K562 (cell line): ENCODE results near the gene DEDD. TPM values are rescaled to one million over a fixed set of nuclear protein-coding genes. Genes with fewer than 3 reads are reported as not detected.

ENCODE experiments used
- ATAC-seq: fragments of 200-7000 bp; cut with Tn5 transposase; 3 replicates; pipeline ENCODE4 v1.9.1; 2020; ENCODE audit warnings: moderate library complexity
- BruUV-seq: library from RNA; stranded (reverse); fragments of 400-500 nt; replicated peaks from 2 replicates; lab custom pipeline; 2021; lab: Mats Ljungman, UMichigan
- CTCF ChIA-PET: fragments of 300-600 bp; formaldehyde crosslinking; extraction: SDS; loops from one replicate; lab custom pipeline; 2021; ENCODE audit warnings: low intra/inter-chr PET ratio; lab: Yijun Ruan, JAX
- POLR2A ChIA-PET: fragments of 300-600, 350-650 bp; sonication (Branson Sonifier 250); formaldehyde crosslinking; extraction: SDS; loops from one replicate; lab custom pipeline; 2021; ENCODE audit warnings: antibody characterized with exemption, inconsistent platforms; lab: Yijun Ruan, JAX
- DNase-seq, 4 experiments: peaks; one replicate each; pipeline versions ENCODE4 v3.0.0 to v3.0.0-alpha.2; 2011 to 2018; ENCODE audit warnings: low spot score in 3 of 4, mixed read lengths in 3 of 4; ENCODE audit errors: extremely low read depth in 1 of 4
- FAIRE-seq: peaks from 2 replicates; lab custom pipeline; 2011; peaks lifted over from hg19 to GRCh38; lab: Jason Lieb, UNC
- H2AFZ ChIP-seq: 2 replicates; pipeline ENCODE4 v1.6.0; 2011; ENCODE audit warnings: low read depth, low read length, control low read depth, inconsistent platforms
- H3K27ac ChIP-seq: fragments of 200-600 bp; 3 replicates; pipeline ENCODE4 v1.8.0; 2011; ENCODE audit warnings: low read depth, mild to moderate bottlenecking, control low read depth, inconsistent platforms, low read length, moderate library complexity, mixed read lengths; ENCODE audit errors: extremely low read depth
- H3K27me3 ChIP-seq, 2 experiments: fragments of 300-600 bp in 1 of 2; 2 replicates in 1 of 2; 3 replicates in 1 of 2; pipeline versions ENCODE4 v1.6.0 to v1.8.0; 2011; ENCODE audit warnings: inconsistent platforms in 2 of 2, low read length in 2 of 2, mild to moderate bottlenecking in 1 of 2, mixed read lengths in 1 of 2, moderate library complexity in 1 of 2; ENCODE audit not compliant: control insufficient read depth in 2 of 2, insufficient read depth in 2 of 2
- H3K36me3 ChIP-seq: fragments of 300-600 bp; 3 replicates; pipeline ENCODE4 v1.8.0; 2011; ENCODE audit warnings: mild to moderate bottlenecking, low read length, inconsistent platforms; ENCODE audit not compliant: control insufficient read depth, insufficient read depth
- H3K4me1 ChIP-seq, 2 experiments: fragments of 200-600 bp in 1 of 2; replicated peaks in 1 of 2; 2 replicates in 1 of 2; 3 replicates in 1 of 2; pipeline versions ENCODE4 v1.5.1 to v1.8.0; 2011; ENCODE audit warnings: inconsistent platforms in 2 of 2, low read length in 2 of 2, mild to moderate bottlenecking in 1 of 2, mixed read lengths in 1 of 2, moderate library complexity in 1 of 2; ENCODE audit not compliant: control insufficient read depth in 2 of 2, insufficient read depth in 2 of 2
- H3K4me2 ChIP-seq: 2 replicates; pipeline ENCODE4 v1.6.1; 2011; ENCODE audit warnings: low read length, control low read depth, inconsistent platforms, mixed read lengths; ENCODE audit not compliant: insufficient read depth
- H3K4me3 ChIP-seq: fragments of 200-600 bp; sonication (generic), shearing (Covaris generic); 2 replicates; pipeline ENCODE4 v1.5.1; 2016; ENCODE audit warnings: control low read depth, inconsistent platforms
- H3K79me2 ChIP-seq: fragments of 200-600 bp; 3 replicates; pipeline ENCODE4 v1.8.0; 2011; ENCODE audit warnings: low read length, inconsistent platforms; ENCODE audit not compliant: control insufficient read depth, insufficient read depth
- H3K9ac ChIP-seq, 2 experiments: 2 replicates each; pipeline versions ENCODE4 v1.6.0 to v1.6.1; 2011; ENCODE audit warnings: low read depth in 2 of 2, low read length in 2 of 2, control low read depth in 1 of 2, inconsistent platforms in 1 of 2, mild to moderate bottlenecking in 1 of 2, mixed read lengths in 1 of 2; ENCODE audit not compliant: insufficient read depth in 1 of 2
- H3K9me1 ChIP-seq: one replicate; pipeline ENCODE4 v1.6.0; 2011; ENCODE audit warnings: inconsistent platforms, mild to moderate bottlenecking, low read length, moderate library complexity; ENCODE audit not compliant: control insufficient read depth, insufficient read depth
- H3K9me3 ChIP-seq: replicated peaks from 2 replicates; pipeline ENCODE4 v1.5.1; 2011; ENCODE audit warnings: low read depth, low read length, inconsistent platforms; ENCODE audit not compliant: control insufficient read depth, insufficient read depth
- H4K20me1 ChIP-seq: replicated peaks from 2 replicates; pipeline ENCODE4 v1.6.1; 2011; ENCODE audit warnings: low read length, inconsistent platforms, mixed read lengths; ENCODE audit not compliant: control insufficient read depth, insufficient read depth
- ARID1B ChIP-seq: fragments of 450-650 bp; IDR thresholded peaks from 2 replicates; pipeline ENCODE4 v1.6.1; 2016; ENCODE audit warnings: antibody characterized with exemption, mild to moderate bottlenecking, inconsistent platforms
- ATF3 ChIP-seq, 2 experiments: fragments of 450-650 bp in 1 of 2; sonication (generic) in 1 of 2; formaldehyde crosslinking in 1 of 2; IDR thresholded peaks in 1 of 2; conservative IDR thresholded peaks in 1 of 2; 2 replicates each; pipeline versions ENCODE4 v1.6.1 to v1.8.1; 2016 to 2023; ENCODE audit warnings: mild to moderate bottlenecking in 2 of 2, moderate library complexity in 2 of 2, inconsistent platforms in 1 of 2, missing genetic modification reagents in 1 of 2
- ESRRB ChIP-seq: fragments of 250-450 bp; sonication (Bioruptor Pico); IDR thresholded peaks from 2 replicates; pipeline ENCODE4 v1.5.0; 2020; ENCODE audit warnings: mild to moderate bottlenecking, moderate library complexity, borderline replicate concordance
- FOSL1 ChIP-seq: fragments of 200-800 bp; sonication (Bioruptor generic); conservative IDR thresholded peaks from 2 replicates; pipeline ENCODE4 v1.6.1; 2016; ENCODE audit warnings: missing genetic modification characterization, missing compliant biosample characterization
- JUN ChIP-seq, 2 experiments: sonication (generic) in 1 of 2; formaldehyde crosslinking in 1 of 2; IDR thresholded peaks; 2 replicates each; pipeline versions ENCODE4 v1.6.1 to v1.8.0; 2012 to 2022; ENCODE audit warnings: borderline replicate concordance in 2 of 2, mild to moderate bottlenecking in 2 of 2, improper control_type of control experiment in 1 of 2, low read depth in 1 of 2, low read length in 1 of 2, missing genetic modification reagents in 1 of 2
- JUND ChIP-seq, 2 experiments: IDR thresholded peaks; 2 replicates in 1 of 2; 3 replicates in 1 of 2; pipeline ENCODE4 v1.6.1; 2011; ENCODE audit warnings: borderline replicate concordance in 2 of 2, low read depth in 2 of 2, low read length in 2 of 2, improper control_type of control experiment in 1 of 2, missing biosample characterization in 1 of 2, missing genetic modification characterization in 1 of 2, missing genetic modification reagents in 1 of 2
- POLR3A ChIP-seq: IDR thresholded peaks from 2 replicates; pipeline ENCODE4 v1.6.1; 2011; ENCODE audit warnings: borderline replicate concordance, mild to moderate bottlenecking, moderate library complexity; ENCODE audit not compliant: insufficient read length, insufficient read depth; ENCODE audit errors: extremely low read depth
- SMARCA4 ChIP-seq: fragments of 450-650 bp; IDR thresholded peaks from 2 replicates; pipeline ENCODE4 v1.6.1; 2016
- WGBS: fragments of 100-300 bp; shearing (Covaris generic); methylation state at CpG from one replicate; pipeline ENCODE4 v1.1.6; 2016; ENCODE audit warnings: low coverage, mixed read lengths; ENCODE audit not compliant: insufficient coverage; ENCODE audit errors: missing lambda C conversion rate; 5-methylcytosine and 5-hydroxymethylcytosine counted together
- in situ Hi-C: fragments of 300-500 bp; cut with MboI; formaldehyde crosslinking; loops from 4 replicates; pipeline ENCODE4 v1.15.0; 2018; ENCODE audit warnings: inconsistent platforms, mixed read lengths
- intact Hi-C: fragments of 100-400 bp; cut with micrococcal nuclease; formaldehyde crosslinking; loops from 2 replicates; pipeline ENCODE4 v1.14.2; 2022
- polyA plus RNA-seq, 8 experiments: library from polyadenylated mRNA; depleted of rRNA in 4 of 8; stranded (reverse) in 5 of 8; unstranded in 3 of 8; fragments of >200 nt; fragmentation: Nextera tagmentation in 2 of 8; fragmentation: Illumina TruSeq in 1 of 8; extraction: Ambion mirVana in 2 of 8; extraction: Trizol in 1 of 8; gene quantifications; 2 replicates each; pipeline versions ENCODE4 v1.2.1 to v1.2.3, GENCODE V29; 2011 to 2014; ENCODE audit warnings: inconsistent platforms in 1 of 8, missing spikeins in 1 of 8
- total RNA-seq, 7 experiments: library from RNA; depleted of rRNA in 6 of 7; stranded (reverse); fragments of >200 nt in 6 of 7; fragmentation: Illumina TruSeq in 2 of 7; extraction: Trizol in 2 of 7; gene quantifications; 2 replicates each; pipeline versions ENCODE4 v1.2.1 to v1.2.3, GENCODE V29; 2011 to 2021; ENCODE audit warnings: low replicate concordance in 1 of 7
- TF ChIP-seq, protein P1 (sequence below): fragments of 450-650 bp; IDR thresholded peaks from 2 replicates; pipeline ENCODE4 v1.6.1; 2017; ENCODE audit warnings: antibody characterized with exemption, mild to moderate bottlenecking

The DEDD gene
- total and polyA plus RNA-seq, 9 of the 15 experiments (the other 6 are each of a cell fraction or from before 2014, with no cell fraction given): 11.6 to 41.0 (median 16.8) TPM

DNA sequence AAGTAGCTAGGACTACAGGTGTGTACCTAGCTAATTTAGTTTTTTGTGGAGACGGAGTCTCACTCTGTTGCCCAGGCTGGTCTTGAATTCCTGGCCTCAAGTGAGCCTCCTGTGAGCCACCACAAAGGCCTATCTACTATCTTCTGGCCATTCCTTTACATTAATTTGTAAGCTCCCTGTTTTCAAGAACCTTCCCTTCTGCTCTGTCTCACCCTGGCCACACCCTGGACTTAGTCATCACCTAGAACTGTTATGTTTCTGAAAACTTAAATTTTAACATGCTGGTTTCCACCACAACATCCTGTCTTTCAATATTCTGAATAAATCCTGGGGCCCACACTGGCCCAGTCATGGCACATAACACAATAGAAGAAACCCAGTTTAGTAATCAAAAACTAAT lies 49.7 kb upstream of the DEDD start:
- intact Hi-C loops: no loop called here
- Histone ChIP-seq H4K20me1 (no peaks in the 10 kb centered on the region), H3K9ac (peak overlapping the region in 1 of 2 experiments; percentile 53; a peak in 1 of 4 replicates), H3K36me3 (no peaks in the 10 kb centered on the region), H3K79me2 (peaks cover under 1% of the 10 kb centered on the region; the same call in 2 of the 3 replicates), H3K4me3 (no peak overlapping the region), H3K27ac (peak overlapping the region; percentile 34; the same call in 2 of the 3 replicates), H3K27me3 (no peaks in the 10 kb centered on the region), H2AFZ (peak overlapping the region; percentile 60; the same call in 1 of the 2 replicates), H3K4me2 (0 out of 2 replicates have a peak overlapping the region, but pooled peaks have one; percentile 0), H3K9me3 (no peaks in the 10 kb centered on the region), H3K4me1 (peaks cover 35 to 41% of the 10 kb centered on the region in 2 experiments), H3K9me1 (no peaks in the 10 kb centered on the region)
- TF ChIP-seq ARID1B: 0 out of 2 replicates have a peak, but pooled peaks have one; percentile 22
- peak; percentile 61 for TF ChIP-seq ATF3 (IDR thresholded peaks at IDR 0.05)
- no peak for TF ChIP-seq ATF3 (CRISPR knock-in tag; conservative IDR thresholded peaks at IDR 0.05)
- TF ChIP-seq ESRRB (CRISPR knock-in tag): no peak
- TF ChIP-seq JUND (IDR thresholded peaks at IDR 0.05; ENCODE audit: borderline replicate concordance, low read depth, low read length): peak; percentile 70
- TF ChIP-seq JUND (tag; IDR thresholded peaks at IDR 0.05; ENCODE audit: borderline replicate concordance, low read depth, low read length): peak; percentile 26; the same call in 1 of the 3 replicates
- TF ChIP-seq JUN (IDR thresholded peaks at IDR 0.05; ENCODE audit: borderline replicate concordance, low read depth, low read length): peak; percentile 35; the same call in 1 of the 2 replicates
- no peak for TF ChIP-seq JUN (CRISPR knock-in tag; IDR thresholded peaks at IDR 0.05; ENCODE audit: borderline replicate concordance)
- TF ChIP-seq, protein P1, sequence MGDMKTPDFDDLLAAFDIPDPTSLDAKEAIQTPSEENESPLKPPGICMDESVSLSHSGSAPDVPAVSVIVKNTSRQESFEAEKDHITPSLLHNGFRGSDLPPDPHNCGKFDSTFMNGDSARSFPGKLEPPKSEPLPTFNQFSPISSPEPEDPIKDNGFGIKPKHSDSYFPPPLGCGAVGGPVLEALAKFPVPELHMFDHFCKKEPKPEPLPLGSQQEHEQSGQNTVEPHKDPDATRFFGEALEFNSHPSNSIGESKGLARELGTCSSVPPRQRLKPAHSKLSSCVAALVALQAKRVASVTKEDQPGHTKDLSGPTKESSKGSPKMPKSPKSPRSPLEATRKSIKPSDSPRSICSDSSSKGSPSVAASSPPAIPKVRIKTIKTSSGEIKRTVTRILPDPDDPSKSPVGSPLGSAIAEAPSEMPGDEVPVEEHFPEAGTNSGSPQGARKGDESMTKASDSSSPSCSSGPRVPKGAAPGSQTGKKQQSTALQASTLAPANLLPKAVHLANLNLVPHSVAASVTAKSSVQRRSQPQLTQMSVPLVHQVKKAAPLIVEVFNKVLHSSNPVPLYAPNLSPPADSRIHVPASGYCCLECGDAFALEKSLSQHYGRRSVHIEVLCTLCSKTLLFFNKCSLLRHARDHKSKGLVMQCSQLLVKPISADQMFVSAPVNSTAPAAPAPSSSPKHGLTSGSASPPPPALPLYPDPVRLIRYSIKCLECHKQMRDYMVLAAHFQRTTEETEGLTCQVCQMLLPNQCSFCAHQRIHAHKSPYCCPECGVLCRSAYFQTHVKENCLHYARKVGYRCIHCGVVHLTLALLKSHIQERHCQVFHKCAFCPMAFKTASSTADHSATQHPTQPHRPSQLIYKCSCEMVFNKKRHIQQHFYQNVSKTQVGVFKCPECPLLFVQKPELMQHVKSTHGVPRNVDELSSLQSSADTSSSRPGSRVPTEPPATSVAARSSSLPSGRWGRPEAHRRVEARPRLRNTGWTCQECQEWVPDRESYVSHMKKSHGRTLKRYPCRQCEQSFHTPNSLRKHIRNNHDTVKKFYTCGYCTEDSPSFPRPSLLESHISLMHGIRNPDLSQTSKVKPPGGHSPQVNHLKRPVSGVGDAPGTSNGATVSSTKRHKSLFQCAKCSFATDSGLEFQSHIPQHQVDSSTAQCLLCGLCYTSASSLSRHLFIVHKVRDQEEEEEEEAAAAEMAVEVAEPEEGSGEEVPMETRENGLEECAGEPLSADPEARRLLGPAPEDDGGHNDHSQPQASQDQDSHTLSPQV: 0 out of 2 replicates have a peak, but pooled peaks have one; percentile 18
- TF ChIP-seq SMARCA4: 0 out of 2 replicates have a peak, but pooled peaks have one; percentile 17
- TF ChIP-seq FOSL1 (tag): peak; percentile 80
- no peak for TF ChIP-seq POLR3A
- DNase-seq (peak in 2 of 4 experiments; percentile 42 to 54), ATAC-seq (peak; percentile 6; the same call in 1 of the 3 replicates), FAIRE-seq (no peak)
- WGBS: 40% methylated on average over 1 of the region's 1 CpG
- in situ Hi-C loops: no loop called here
- BruUV-seq: no TSS peak
- CTCF ChIA-PET: interaction anchor here (0.6 to 1.1 kb wide), 2 partner anchors 185 to 192 kb away, joined by 4 to 5 read pairs; partner anchors contain the start of gene CFAP126
- POLR2A ChIA-PET: interaction anchor here (1.0 to 2.4 kb wide), 6 partner anchors 9 to 43 kb away, joined by 3 to 12 read pairs (median 6); partner anchors contain the start of genes NDUFS2 and TOMM40L
